ENCODE measurements around the gene RNF123. TPM values are rescaled to one million over a fixed set of nuclear protein-coding genes. Genes with fewer than 3 reads are reported as not detected.

RNF123 gene
- total RNA-seq, 1 experiment from 2014 or later, result 40.6 TPM

- no peaks in the 10 kb centered on the region for H3K23me2 ChIP-seq (ENCODE audit: insufficient read length, low read depth, low read length, poor library complexity, severe bottlenecking)
- no peak overlapping the region for H2BK15ac ChIP-seq (ENCODE audit: low read depth, low read length)
- no peak for DNase-seq
- no peak overlapping the region for H3K4me2 ChIP-seq (ENCODE audit: insufficient read depth, insufficient read length, low read length)
- no peak overlapping the region for H2BK120ac ChIP-seq (ENCODE audit: low read depth, low read length, poor library complexity, severe bottlenecking)
- H4K91ac ChIP-seq (ENCODE audit: insufficient read length, low read depth, low read length), result no peak overlapping the region
- WGBS (ENCODE audit: extremely low coverage, insufficient read length, low lambda C conversion rate), result no CpG with 5 or more reads among the region's 4 CpGs
- H3K18ac ChIP-seq (ENCODE audit: insufficient read length, low read depth, low read length), result no peak overlapping the region
- H3K9me3 ChIP-seq (ENCODE audit: control insufficient read depth, low read depth, low read length), result no peaks in the 10 kb centered on the region
- no peak overlapping the region for H3K14ac ChIP-seq (ENCODE audit: insufficient read depth, low read length)
- 0 out of 2 replicates have a peak, but pooled peaks cover 2% of the 10 kb centered on the region for H3K79me2 ChIP-seq (ENCODE audit: insufficient read depth, low read length)
- H3K9ac ChIP-seq (ENCODE audit: extremely low read depth, insufficient read length, low read length), result no peak overlapping the region
- H3K23ac ChIP-seq (ENCODE audit: insufficient read length, low read depth, low read length), result no peak overlapping the region
- no peaks in the 10 kb centered on the region for H4K20me1 ChIP-seq (ENCODE audit: control insufficient read depth, insufficient read depth, insufficient read length)
- H2AFZ ChIP-seq (ENCODE audit: low read length), result no peak overlapping the region
- no peak overlapping the region for H2BK20ac ChIP-seq (ENCODE audit: low read depth, low read length, poor library complexity, severe bottlenecking)
- no peak overlapping the region for H2BK5ac ChIP-seq (ENCODE audit: insufficient read length, low read length)
- no peak overlapping the region for H3K4ac ChIP-seq (ENCODE audit: low read depth, low read length)
- no peaks in the 10 kb centered on the region for H3K27me3 ChIP-seq (ENCODE audit: insufficient read depth, low read length)
- H3K79me1 ChIP-seq (ENCODE audit: insufficient read depth, low read depth, low read length, poor library complexity, severe bottlenecking), result no peaks in the 10 kb centered on the region
- H3T11ph ChIP-seq (ENCODE audit: low read length), result no peak overlapping the region
- Mint-ChIP-seq H3K36me3 (ENCODE audit: insufficient read depth in 1 of 3, low read depth in 3 of 3) (peaks cover 8 to 50% (median 50%) of the 10 kb centered on the region in 3 experiments; a peak in 6 of 7 replicates), H3K9me3 (no peaks in the 10 kb centered on the region), H3K27ac (no peak overlapping the region), H3K4me1 (no peaks in the 10 kb centered on the region), H3K27me3 (ENCODE audit: low read depth) (no peaks in the 10 kb centered on the region), H3K4me3 (no peak overlapping the region)
- H4K8ac ChIP-seq (replicated peaks; ENCODE audit: insufficient read length, low read depth, low read length), result no peak overlapping the region
- no peaks in the 10 kb centered on the region for H3K4me1 ChIP-seq (ENCODE audit: insufficient read depth, low read length)
- H3K27ac ChIP-seq (ENCODE audit: insufficient read length, low read depth, low read length), result no peak overlapping the region
- H2AK5ac ChIP-seq (ENCODE audit: insufficient read length, low read length), result no peak overlapping the region
- no peak overlapping the region for H3K56ac ChIP-seq (ENCODE audit: insufficient read length, low read depth, low read length)
- no peak overlapping the region for H2BK12ac ChIP-seq (ENCODE audit: insufficient read length, low read depth, low read length)
- no peak for TF ChIP-seq CTCF (conservative IDR thresholded peaks at IDR 0.05)
- H4K5ac ChIP-seq (ENCODE audit: insufficient read length, low read depth, low read length), result no peak overlapping the region
These were observed 40.7 kb downstream of the RNF123 start for GRCh38 chr3:49729966-49730609.

All from H9 (cell line).